Activated naive CD8-positive, alpha-beta T cell treated with anti-CD3 and anti-CD28 coated beads, Interleukin-2, amount 50 U/mL, for 24 hours (primary cell): ENCODE data around the gene CEP152.
"Not testable (repeated sequence)": the region's sequence is repeated elsewhere in the genome, so short reads cannot be mapped to it uniquely, and the experiment has no call there.

Experiments used
- ATAC-seq: fragments of 150-1000 bp; cut with Tn5 transposase; one replicate; pipeline ENCODE4 v1.10.0; 2021
- DNase-seq: peaks from one replicate; pipeline ENCODE4 v3.0.0; 2021
- H3K27ac Mint-ChIP-seq: one replicate; pipeline ENCODE4 v1.8.0; 2021; ENCODE audit warnings: mild to moderate bottlenecking, mixed read lengths
- H3K27me3 Mint-ChIP-seq: one replicate; pipeline ENCODE4 v1.8.0; 2021; ENCODE audit warnings: mixed read lengths
- H3K36me3 Mint-ChIP-seq: one replicate; pipeline ENCODE4 v1.8.0; 2021; ENCODE audit warnings: low read depth, mixed read lengths
- H3K4me1 Mint-ChIP-seq: one replicate; pipeline ENCODE4 v1.8.0; 2021; ENCODE audit warnings: mixed read lengths
- H3K4me3 Mint-ChIP-seq: one replicate; pipeline ENCODE4 v1.8.0; 2021; ENCODE audit warnings: mild to moderate bottlenecking, moderate library complexity, mixed read lengths
- H3K9me3 Mint-ChIP-seq: one replicate; pipeline ENCODE4 v1.8.0; 2021; ENCODE audit warnings: mixed read lengths

CEP152 gene

DNA sequence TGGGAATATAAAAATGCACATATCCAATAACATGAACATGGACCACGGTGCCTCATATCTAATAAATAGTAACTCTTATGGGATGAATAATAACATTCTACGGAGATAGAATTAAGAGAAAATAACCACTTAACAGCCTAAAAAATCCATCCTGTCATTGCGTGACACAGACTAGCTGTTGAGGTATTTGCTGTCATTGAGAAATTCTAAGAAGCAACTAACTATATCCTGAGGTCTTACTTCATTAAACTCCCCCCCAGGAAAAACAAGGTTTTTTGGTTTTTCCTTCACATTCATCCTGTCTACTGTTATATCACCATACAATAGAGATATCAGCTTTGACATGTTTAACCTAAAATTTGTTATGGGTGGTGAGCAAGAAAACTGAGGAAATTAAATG lies 14.3 kb downstream of the CEP152 start:
- Mint-ChIP-seq H3K4me1 (peaks cover 25% of the 10 kb centered on the region), H3K9me3 (no peaks in the 10 kb centered on the region), H3K4me3 (no peak overlapping the region), H3K27me3 (no peaks in the 10 kb centered on the region), H3K27ac (no peak overlapping the region), H3K36me3 (peaks cover 42% of the 10 kb centered on the region)
- no peak for DNase-seq
- no peak for ATAC-seq

DNA sequence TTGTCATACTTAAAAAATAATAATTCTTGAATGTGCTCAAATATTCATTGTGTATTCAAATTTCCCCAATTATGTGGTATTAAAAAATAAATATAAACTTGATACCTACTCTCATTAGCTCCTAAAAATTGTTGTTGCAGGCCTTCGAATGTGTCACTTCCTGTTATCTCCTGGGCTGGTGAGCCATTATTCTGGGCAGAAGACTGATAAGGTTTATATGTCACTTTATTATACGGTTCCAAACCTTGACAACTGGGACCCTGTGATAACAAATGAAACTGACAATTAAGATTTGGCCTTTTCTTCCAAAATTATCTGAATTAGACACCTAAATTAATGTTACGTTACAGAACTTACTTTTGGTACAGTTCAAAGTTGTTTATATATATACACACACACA lies 15.0 kb downstream of the CEP152 start:
- Mint-ChIP-seq H3K27ac (no peak overlapping the region), H3K4me1 (peaks cover 20% of the 10 kb centered on the region), H3K9me3 (no peaks in the 10 kb centered on the region), H3K36me3 (peaks cover 40% of the 10 kb centered on the region), H3K4me3 (no peak overlapping the region), H3K27me3 (no peaks in the 10 kb centered on the region)
- no peak for DNase-seq
- no peak for ATAC-seq

DNA sequence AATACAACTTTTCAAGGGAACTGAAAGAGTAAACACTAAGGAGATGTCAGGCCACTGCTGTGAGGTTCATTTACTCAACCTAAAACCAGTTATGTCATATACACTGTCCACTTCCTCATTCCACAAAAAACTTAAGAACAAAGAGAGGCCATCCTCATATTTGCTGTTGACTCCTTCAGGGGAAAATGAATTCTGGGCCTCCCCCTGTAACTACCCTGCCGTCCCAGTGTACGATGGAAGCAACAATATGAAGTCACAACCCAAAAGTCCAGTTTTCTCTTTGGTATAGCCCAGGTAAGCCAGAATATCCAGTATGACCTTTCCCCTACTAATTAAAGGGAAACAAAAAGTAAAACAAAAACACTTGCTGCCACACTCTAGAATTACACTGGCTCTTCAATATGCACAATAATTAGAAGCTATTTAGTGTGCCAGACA lies 16.2 kb downstream of the CEP152 start:
- Mint-ChIP-seq H3K9me3 (no peaks in the 10 kb centered on the region), H3K27ac (peak overlapping the region; percentile 65), H3K4me3 (no peak overlapping the region), H3K4me1 (peaks cover 20% of the 10 kb centered on the region), H3K36me3 (peaks cover 50% of the 10 kb centered on the region), H3K27me3 (no peaks in the 10 kb centered on the region)
- DNase-seq (no peak), ATAC-seq (no peak)

DNA sequence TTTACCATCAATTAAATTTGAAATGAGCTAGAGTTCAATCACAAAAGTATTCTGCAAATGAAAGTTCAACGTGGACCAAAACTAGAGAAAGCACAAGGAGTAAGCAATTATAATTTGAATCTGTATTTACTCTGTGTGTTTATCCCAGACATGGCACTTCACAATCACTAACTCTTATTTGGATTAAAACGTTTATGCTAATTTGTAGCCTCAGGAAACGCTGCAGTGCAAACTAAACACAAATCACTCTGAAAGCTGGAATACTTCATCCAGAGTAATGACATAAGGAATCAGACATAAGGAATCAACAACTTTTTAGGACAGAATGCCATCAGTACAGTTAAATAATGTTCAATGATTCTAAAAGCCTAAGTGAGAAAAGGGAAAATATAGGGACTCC lies 18.5 kb downstream of the CEP152 start:
- H3K9me3 Mint-ChIP-seq, result no peaks in the 10 kb centered on the region
- no peaks in the 10 kb centered on the region for H3K27me3 Mint-ChIP-seq
- no peak overlapping the region for H3K4me3 Mint-ChIP-seq
- peaks cover 59% of the 10 kb centered on the region for H3K36me3 Mint-ChIP-seq
- DNase-seq (no peak), ATAC-seq (no peak)
- no peak overlapping the region for H3K27ac Mint-ChIP-seq
- H3K4me1 Mint-ChIP-seq, result peaks cover 15% of the 10 kb centered on the region

DNA sequence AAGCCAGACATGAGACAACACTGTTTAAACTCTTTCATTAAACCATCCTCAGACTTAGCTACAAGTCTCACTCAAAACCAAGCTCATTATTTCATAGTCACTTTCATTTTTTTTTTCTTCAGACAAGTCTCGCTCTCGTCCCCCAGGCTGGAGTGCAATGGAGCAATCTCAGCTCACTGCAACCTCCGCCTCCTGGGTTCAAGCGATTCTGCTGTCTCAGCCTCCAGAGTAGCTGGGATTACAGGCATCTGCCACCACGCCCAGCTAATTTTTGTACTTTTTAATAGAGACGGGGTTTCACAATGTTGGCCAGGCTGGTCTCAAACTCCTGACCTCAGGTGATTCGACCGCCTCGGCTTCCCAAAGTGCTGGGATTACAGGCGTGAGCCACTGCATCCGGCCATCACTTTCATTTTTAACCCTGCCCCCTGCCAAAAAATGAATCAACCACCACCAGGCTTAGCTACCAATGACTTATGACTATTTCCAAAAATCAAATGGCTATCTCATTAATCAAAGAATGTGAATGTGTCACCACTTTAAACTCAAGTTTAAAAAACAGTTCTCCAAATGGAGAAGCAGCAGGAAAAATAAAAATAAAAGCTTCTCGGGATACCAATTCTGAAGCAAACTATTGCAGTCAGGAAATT lies 20.3 kb downstream of the CEP152 start:
- H3K36me3 Mint-ChIP-seq, result peaks cover 48% of the 10 kb centered on the region
- not testable (repeated sequence) for H3K9me3 Mint-ChIP-seq, H3K27ac Mint-ChIP-seq, H3K4me3 Mint-ChIP-seq, ATAC-seq, DNase-seq, H3K27me3 Mint-ChIP-seq, H3K4me1 Mint-ChIP-seq

DNA sequence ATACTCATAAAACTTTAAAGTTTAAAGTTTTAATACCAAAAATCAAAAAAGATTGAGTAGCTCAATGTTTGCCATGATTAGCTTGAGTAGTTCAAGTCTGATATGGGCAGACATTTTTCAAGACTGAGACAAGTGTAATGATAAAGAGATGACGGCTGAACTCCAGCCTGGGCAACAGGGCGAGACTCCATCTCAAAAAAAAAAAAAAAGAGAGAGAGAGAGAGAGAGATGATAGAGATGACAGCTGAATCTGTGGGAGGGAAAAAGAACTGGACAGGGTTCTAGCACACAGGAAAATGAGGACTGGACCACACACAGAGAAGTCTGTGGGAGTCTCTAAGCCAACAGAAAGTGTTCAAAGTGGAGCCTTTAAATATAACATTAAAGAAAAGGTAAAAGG lies 25.2 kb downstream of the CEP152 start:
- Mint-ChIP-seq H3K9me3 (no peaks in the 10 kb centered on the region), H3K27ac (no peak overlapping the region), H3K36me3 (peaks cover 49% of the 10 kb centered on the region), H3K4me1 (no peaks in the 10 kb centered on the region), H3K27me3 (no peaks in the 10 kb centered on the region), H3K4me3 (no peak overlapping the region)
- DNase-seq, result no peak
- no peak for ATAC-seq

DNA sequence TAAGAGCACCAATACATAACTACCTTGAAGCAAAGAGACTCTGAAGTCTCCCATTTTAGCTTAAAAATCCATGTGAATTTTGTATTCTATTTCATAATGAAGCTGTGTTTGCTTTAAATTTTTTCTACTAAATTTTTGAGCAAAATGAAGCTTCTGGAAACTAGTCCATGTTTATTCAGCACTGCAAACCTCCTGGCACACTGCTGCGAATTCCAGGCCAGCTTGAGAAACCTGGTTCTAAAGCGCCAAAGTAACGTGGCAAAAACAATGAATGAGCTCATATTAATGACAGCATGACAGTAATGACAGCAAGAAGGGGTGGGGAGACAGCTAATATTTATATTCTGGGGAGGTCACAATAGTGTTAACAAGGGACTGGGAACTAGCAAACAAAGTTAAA lies 25.7 kb downstream of the CEP152 start:
- no peak for DNase-seq
- Mint-ChIP-seq H3K27me3 (no peaks in the 10 kb centered on the region), H3K4me1 (no peaks in the 10 kb centered on the region), H3K9me3 (no peaks in the 10 kb centered on the region), H3K4me3 (no peak overlapping the region), H3K27ac (no peak overlapping the region), H3K36me3 (peaks cover 48% of the 10 kb centered on the region)
- no peak for ATAC-seq

DNA sequence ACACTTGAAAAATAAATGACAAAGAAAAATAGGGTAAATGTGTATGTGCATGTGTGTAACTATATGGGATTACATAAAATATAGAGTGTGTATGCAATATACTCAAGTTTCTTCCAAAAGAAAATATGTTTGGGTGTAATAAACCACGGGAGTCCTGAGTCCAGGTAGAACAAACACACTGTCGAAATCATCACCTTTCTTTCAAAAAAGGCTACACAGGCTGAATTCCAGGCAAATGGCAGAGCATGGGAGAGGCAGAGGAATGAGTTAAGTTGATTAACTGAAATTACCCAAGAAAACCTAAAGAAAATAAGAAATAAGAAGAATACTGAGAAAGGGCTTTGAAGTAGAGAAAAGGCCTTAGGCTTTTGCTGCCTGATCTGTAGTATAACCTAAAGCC lies 26.1 kb downstream of the CEP152 start:
- H3K27ac Mint-ChIP-seq, result no peak overlapping the region

DNA sequence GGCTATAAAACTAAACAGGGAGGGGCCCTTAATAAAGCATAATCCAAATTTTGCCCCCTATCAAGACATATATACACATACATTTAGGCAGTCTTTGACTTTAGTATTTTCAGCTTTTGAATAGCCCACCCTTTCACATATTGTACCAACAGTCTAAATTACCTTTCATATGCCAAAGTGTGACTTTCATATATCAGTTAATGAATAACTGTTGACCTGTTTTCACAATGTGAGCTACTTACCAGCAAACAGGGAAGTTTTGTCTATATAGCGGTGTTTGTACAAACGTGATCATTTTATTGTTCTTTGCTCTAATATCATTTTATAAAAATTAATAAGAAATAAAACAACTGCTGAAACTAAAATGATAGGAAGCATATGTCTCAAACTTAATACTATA lies 28.0 kb downstream of the CEP152 start:
- no peak overlapping the region for H3K27ac Mint-ChIP-seq
- no peaks in the 10 kb centered on the region for H3K27me3 Mint-ChIP-seq
- DNase-seq (no peak), ATAC-seq (no peak)
- no peak overlapping the region for H3K4me3 Mint-ChIP-seq
- no peaks in the 10 kb centered on the region for H3K9me3 Mint-ChIP-seq
- H3K4me1 Mint-ChIP-seq, result no peaks in the 10 kb centered on the region
- peaks cover 43% of the 10 kb centered on the region for H3K36me3 Mint-ChIP-seq

More for the DNA sequence above, 26.1 kb downstream of the CEP152 start:
- DNase-seq (no peak), ATAC-seq (no peak)
- H3K36me3 Mint-ChIP-seq, result peaks cover 45% of the 10 kb centered on the region
- H3K4me3 Mint-ChIP-seq, result no peak overlapping the region
- no peaks in the 10 kb centered on the region for H3K9me3 Mint-ChIP-seq
- H3K27me3 Mint-ChIP-seq, result no peaks in the 10 kb centered on the region
- H3K4me1 Mint-ChIP-seq, result no peaks in the 10 kb centered on the region

DNA sequence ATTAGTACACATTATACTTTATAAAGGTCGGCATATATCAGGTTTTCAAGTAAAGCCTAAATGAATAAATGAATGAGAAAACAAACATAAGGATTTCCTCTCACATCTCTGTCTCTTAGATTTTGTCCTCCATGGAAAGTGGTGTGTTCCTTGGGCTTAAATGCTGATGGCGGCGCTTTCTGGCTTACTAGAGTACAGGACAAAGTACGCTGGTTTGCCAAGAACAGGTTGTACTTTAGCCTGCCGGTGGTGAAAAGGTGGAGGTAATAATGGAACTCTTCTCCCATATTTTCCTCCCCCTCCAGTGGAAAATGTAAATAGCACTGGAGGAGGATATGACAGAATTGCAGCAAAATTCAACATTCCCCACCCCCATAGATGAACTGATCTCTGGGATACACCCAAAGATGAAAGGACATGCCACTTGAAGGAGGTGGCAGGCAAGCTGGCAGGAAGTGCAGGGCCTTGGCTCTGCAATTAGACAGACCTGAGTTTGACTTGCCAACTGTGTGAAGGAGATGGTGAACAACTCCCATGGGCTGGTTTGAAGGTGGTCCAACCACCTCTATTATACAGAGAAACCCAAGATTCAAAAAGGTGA lies 29.3 kb downstream of the CEP152 start:
- Mint-ChIP-seq H3K4me3 (no peak overlapping the region), H3K36me3 (peaks cover 45% of the 10 kb centered on the region), H3K27ac (no peak overlapping the region), H3K27me3 (no peaks in the 10 kb centered on the region), H3K4me1 (no peaks in the 10 kb centered on the region), H3K9me3 (no peaks in the 10 kb centered on the region)
- no peak for ATAC-seq
- no peak for DNase-seq

DNA sequence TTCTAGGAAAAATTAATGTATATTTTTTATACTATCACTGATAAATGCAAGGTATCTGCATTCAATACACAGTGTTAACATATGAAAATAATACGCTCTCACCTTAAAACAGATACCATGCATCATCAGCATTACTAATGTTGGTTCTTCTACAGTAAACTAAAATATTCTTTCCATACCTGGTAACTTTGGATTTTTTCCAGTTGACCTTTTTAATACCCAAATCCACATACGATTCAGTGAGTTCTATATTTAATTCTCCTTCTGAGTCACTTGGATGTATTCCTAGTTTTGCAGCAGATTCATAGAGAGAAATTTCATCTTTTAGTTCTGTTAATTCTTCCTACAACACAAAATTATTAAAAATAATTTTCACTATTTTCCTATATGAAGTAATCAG lies 29.9 kb downstream of the CEP152 start:
- DNase-seq (no peak), ATAC-seq (no peak)
- H3K4me1 Mint-ChIP-seq, result no peaks in the 10 kb centered on the region
- no peaks in the 10 kb centered on the region for H3K27me3 Mint-ChIP-seq
- no peak overlapping the region for H3K4me3 Mint-ChIP-seq
- H3K36me3 Mint-ChIP-seq, result peaks cover 45% of the 10 kb centered on the region
- no peak overlapping the region for H3K27ac Mint-ChIP-seq
- no peaks in the 10 kb centered on the region for H3K9me3 Mint-ChIP-seq

DNA sequence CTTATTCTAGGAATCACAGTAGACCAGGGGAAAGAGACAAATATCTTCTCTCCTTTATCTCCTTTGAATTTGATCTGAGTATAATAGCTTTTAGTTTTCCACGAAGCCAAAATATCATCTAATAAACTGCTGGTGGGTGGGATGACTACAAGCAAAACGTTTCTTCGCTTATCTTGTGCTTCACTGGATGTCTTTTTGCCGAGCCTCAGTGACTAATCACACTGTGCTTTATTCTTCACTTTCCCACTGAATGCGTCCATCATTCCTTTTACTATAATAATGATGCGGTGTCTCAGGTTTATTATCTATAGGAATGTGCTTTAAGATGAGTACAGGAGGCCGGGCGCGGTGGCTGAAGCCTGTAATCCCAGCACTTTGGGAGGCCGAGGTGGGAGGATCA lies 32.5 kb downstream of the CEP152 start:
- Mint-ChIP-seq H3K27ac (no peak overlapping the region), H3K4me1 (no peaks in the 10 kb centered on the region), H3K4me3 (no peak overlapping the region), H3K9me3 (peaks cover 10% of the 10 kb centered on the region), H3K36me3 (peaks cover 57% of the 10 kb centered on the region), H3K27me3 (no peaks in the 10 kb centered on the region)
- DNase-seq (no peak), ATAC-seq (no peak)

DNA sequence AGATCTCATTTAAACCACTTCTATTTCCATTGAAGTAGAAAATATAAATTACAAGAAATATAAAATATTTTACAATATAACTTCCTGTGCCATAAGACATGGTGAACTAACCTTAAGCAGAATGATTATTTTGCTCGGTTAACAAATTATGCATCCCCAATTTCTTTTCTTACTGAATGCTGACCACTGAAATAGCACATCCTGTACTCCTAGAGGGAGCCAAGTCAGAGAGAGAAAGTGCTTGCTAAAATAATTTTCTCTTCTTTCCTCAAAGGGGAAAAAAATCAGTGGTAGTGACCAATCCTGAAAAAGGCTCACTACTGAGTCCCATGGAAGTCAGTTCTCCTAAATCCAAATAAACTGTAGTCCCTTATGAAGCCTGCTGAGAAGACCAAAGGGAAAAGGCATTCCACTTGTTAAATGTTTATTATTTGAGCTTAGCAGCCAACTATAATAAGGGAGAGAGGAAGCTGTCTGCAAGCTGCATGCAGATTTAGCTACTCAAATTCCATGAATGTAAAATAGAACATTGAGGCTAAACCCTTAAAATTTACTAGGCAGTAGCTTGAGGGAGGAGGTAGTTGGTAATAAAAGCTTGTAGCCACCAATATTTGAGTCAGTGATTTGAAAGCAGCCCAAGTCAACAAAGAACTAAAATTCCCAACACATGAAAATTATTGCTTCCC lies 33.1 kb downstream of the CEP152 start:
- Mint-ChIP-seq H3K36me3 (peaks cover 60% of the 10 kb centered on the region), H3K4me1 (no peaks in the 10 kb centered on the region), H3K4me3 (no peak overlapping the region), H3K27ac (no peak overlapping the region), H3K9me3 (peaks cover 10% of the 10 kb centered on the region), H3K27me3 (no peaks in the 10 kb centered on the region)
- DNase-seq (no peak), ATAC-seq (no peak)

DNA sequence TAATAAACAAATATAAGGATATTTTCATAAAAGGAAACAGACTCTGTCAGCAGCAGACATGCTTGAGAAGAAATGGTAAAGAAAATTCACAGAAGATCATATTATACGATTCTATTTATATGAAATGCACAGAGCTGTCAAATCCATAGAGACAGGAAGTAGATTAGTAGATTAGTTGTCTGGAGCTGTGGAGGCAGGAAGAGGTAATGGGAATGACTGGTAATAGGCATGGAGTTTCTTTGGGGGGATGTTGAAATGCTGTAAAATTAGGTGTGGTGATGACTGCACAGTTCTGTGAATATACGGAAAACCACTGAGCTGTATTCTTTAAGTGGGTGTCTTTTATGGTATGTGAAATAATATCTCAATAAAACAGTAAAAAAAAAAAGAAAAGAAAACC lies 35.3 kb downstream of the CEP152 start:
- Mint-ChIP-seq H3K4me3 (no peak overlapping the region), H3K4me1 (no peaks in the 10 kb centered on the region), H3K27ac (no peak overlapping the region), H3K9me3 (peaks cover 10% of the 10 kb centered on the region), H3K27me3 (no peaks in the 10 kb centered on the region), H3K36me3 (peaks cover 57% of the 10 kb centered on the region)
- DNase-seq (no peak), ATAC-seq (no peak)

DNA sequence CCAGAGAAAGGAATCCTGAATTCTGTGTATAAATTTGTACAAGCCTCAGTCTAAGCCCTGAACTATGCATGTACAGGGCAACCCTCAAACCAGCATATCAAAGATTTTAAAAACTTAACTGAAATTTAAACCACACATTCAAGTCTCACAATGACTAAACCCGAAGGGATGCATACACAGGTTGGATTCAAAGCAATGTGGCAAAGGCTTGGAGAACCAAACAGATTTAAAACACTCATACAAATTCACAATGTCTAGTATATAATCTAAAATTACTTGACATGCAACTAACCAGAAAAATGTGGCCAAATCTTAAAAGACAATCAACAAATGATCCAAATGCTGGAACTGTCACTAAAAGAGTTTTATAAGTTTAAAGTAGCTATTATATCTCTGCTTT lies 36.4 kb downstream of the CEP152 start:
- Mint-ChIP-seq H3K27me3 (no peaks in the 10 kb centered on the region), H3K36me3 (peaks cover 62% of the 10 kb centered on the region), H3K27ac (no peak overlapping the region), H3K4me1 (no peaks in the 10 kb centered on the region), H3K4me3 (no peak overlapping the region), H3K9me3 (peaks cover 10% of the 10 kb centered on the region)
- DNase-seq (no peak), ATAC-seq (no peak)
